ENCODE data around the gene PTPRE.

PTPRE gene

DNA sequence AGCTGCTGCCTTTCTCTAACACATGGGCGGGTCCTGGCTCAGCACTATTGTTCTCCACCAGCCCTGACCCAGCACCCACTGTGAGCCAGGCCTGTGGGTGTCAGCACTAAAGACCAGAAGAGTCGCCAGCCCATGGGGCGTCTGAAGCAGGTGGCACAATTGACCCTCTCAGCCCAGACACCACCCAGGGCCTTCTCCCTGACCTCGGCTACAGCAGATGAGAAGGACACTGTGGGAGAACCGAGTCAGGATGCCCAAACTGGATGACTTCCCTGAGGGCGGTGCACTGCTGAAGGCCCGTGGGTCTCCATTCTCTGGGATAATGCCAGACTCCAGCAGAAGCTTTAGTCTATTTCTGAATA, 122.4 kb downstream of the PTPRE start:
- Histone ChIP-seq H3K36me3 (ENCODE audit: control insufficient read depth, insufficient read depth, low read length) (no peaks in the 10 kb centered on the region), H3K27ac (no peak overlapping the region)
- no peak for TF ChIP-seq CTCF (IDR thresholded peaks at IDR 0.05)

GRCh38 chr10:128029731-128030369, 122.9 kb downstream of the PTPRE start:
- Histone ChIP-seq H3K79me2 (no peaks in the 10 kb centered on the region), H3K9me3 (ENCODE audit: control insufficient read depth, low read length) (no peaks in the 10 kb centered on the region), H3K4me1 (peaks cover 5% of the 10 kb centered on the region), H2AFZ (peak overlapping the region; percentile 68), H3K4me2 (ENCODE audit: low read length) (no peak overlapping the region), H3K27ac (no peak overlapping the region), H3K4me3 (ENCODE audit: low read depth, low read length) (no peak overlapping the region), H3K36me3 (ENCODE audit: control insufficient read depth, insufficient read depth, low read length) (no peaks in the 10 kb centered on the region), H3K9ac (no peak overlapping the region), H3K27me3 (ENCODE audit: control insufficient read depth, insufficient read depth, low read length) (no peaks in the 10 kb centered on the region)
- no peak for TF ChIP-seq CTCF (IDR thresholded peaks at IDR 0.05)

More for the DNA sequence above, 122.4 kb downstream of the PTPRE start:
- Histone ChIP-seq H3K79me2 (no peaks in the 10 kb centered on the region), H3K4me1 (peaks cover 5% of the 10 kb centered on the region), H3K9ac (no peak overlapping the region), H2AFZ (no peak overlapping the region), H3K9me3 (ENCODE audit: control insufficient read depth, low read length) (no peaks in the 10 kb centered on the region), H3K4me3 (ENCODE audit: low read depth, low read length) (no peak overlapping the region), H3K4me2 (ENCODE audit: low read length) (no peak overlapping the region), H3K27me3 (ENCODE audit: control insufficient read depth, insufficient read depth, low read length) (no peaks in the 10 kb centered on the region)

GRCh38 chr10:128030498-128031072, 123.7 kb downstream of the PTPRE start:
- Histone ChIP-seq H2AFZ (no peak overlapping the region), H3K9ac (no peak overlapping the region), H3K27me3 (ENCODE audit: control insufficient read depth, insufficient read depth, low read length) (no peaks in the 10 kb centered on the region), H3K9me3 (ENCODE audit: control insufficient read depth, low read length) (no peaks in the 10 kb centered on the region), H3K4me2 (ENCODE audit: low read length) (no peak overlapping the region), H3K79me2 (no peaks in the 10 kb centered on the region), H3K4me1 (peaks cover 5% of the 10 kb centered on the region), H3K36me3 (ENCODE audit: control insufficient read depth, insufficient read depth, low read length) (no peaks in the 10 kb centered on the region), H3K27ac (no peak overlapping the region), H3K4me3 (ENCODE audit: low read depth, low read length) (no peak overlapping the region)
- no peak for TF ChIP-seq CTCF (IDR thresholded peaks at IDR 0.05)

DNA sequence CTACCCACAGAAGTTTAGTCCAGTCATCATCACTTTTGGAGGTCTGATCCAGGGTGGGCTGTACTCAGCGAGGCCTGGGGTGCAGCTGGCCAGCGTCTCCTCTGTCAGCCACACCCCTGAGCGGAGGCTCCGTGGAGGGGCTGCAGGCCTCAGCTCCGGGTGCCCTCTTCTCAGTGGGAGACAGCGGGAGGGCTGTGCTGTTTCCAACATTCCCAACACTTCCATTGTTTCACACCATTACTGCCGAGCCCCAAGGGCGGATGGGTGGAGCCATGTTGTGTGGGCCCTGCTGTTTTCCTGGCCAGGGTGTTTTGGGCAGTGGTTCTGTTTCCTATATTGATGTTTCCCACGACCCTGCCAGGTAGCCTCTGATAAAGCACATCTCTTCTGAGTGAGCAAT, 124.3 kb downstream of the PTPRE start:
- Histone ChIP-seq H3K36me3 (ENCODE audit: control insufficient read depth, insufficient read depth, low read length) (no peaks in the 10 kb centered on the region), H3K27me3 (ENCODE audit: control insufficient read depth, insufficient read depth, low read length) (no peaks in the 10 kb centered on the region), H3K4me1 (peaks cover 5% of the 10 kb centered on the region), H3K79me2 (no peaks in the 10 kb centered on the region), H3K27ac (no peak overlapping the region), H3K4me3 (ENCODE audit: low read depth, low read length) (no peak overlapping the region), H3K9me3 (ENCODE audit: control insufficient read depth, low read length) (no peaks in the 10 kb centered on the region), H3K9ac (no peak overlapping the region), H3K4me2 (ENCODE audit: low read length) (no peak overlapping the region), H2AFZ (no peak overlapping the region)
- no peak for TF ChIP-seq CTCF (IDR thresholded peaks at IDR 0.05)

DNA sequence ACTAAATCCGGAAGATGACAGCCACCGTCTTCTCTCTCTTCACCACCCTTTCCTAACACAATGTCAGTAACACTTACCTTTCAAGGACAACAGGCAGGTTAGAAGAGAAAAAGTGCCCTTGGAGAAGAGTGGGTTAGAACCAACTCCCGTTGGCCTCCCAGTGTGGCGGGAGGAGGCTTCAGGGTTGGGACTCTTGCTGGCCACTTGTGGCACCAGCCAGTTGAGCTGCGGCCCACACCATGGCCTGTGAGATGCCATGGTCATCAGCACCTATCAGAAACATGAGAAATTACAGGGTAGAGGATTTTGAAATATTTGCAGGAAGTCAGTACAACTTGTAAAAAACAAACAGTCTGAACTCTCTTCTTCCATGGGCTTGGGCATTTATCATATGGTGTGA, 125.6 kb downstream of the PTPRE start:
- Histone ChIP-seq H3K36me3 (ENCODE audit: control insufficient read depth, insufficient read depth, low read length) (no peaks in the 10 kb centered on the region), H3K4me1 (peaks cover 5% of the 10 kb centered on the region), H3K27ac (no peak overlapping the region), H3K9ac (no peak overlapping the region), H3K9me3 (ENCODE audit: control insufficient read depth, low read length) (no peaks in the 10 kb centered on the region), H3K4me3 (ENCODE audit: low read depth, low read length) (no peak overlapping the region), H3K79me2 (no peaks in the 10 kb centered on the region), H3K27me3 (ENCODE audit: control insufficient read depth, insufficient read depth, low read length) (no peaks in the 10 kb centered on the region), H3K4me2 (ENCODE audit: low read length) (no peak overlapping the region), H2AFZ (no peak overlapping the region)
- no peak for TF ChIP-seq CTCF (IDR thresholded peaks at IDR 0.05)

Measured in parathyroid adenoma (tissue), 2 donors.